HG02763 (cell line): ENCODE data around the gene SUN1.
A peak's percentile ranks its signal among the peaks of the same experiment; 100 is the strongest.
"Not testable (repeated sequence)": the region's sequence is repeated elsewhere in the genome, so short reads cannot be mapped to it uniquely, and the experiment has no call there.

Experiments used
- ATAC-seq: cut with Tn5 transposase; IDR thresholded peaks from one replicate; pipeline ENCODE4 v1.9.1; 2021; ENCODE audit warnings: mild to moderate bottlenecking, moderate library complexity; ENCODE audit not compliant: unreplicated experiment

Gene SUN1

DNA sequence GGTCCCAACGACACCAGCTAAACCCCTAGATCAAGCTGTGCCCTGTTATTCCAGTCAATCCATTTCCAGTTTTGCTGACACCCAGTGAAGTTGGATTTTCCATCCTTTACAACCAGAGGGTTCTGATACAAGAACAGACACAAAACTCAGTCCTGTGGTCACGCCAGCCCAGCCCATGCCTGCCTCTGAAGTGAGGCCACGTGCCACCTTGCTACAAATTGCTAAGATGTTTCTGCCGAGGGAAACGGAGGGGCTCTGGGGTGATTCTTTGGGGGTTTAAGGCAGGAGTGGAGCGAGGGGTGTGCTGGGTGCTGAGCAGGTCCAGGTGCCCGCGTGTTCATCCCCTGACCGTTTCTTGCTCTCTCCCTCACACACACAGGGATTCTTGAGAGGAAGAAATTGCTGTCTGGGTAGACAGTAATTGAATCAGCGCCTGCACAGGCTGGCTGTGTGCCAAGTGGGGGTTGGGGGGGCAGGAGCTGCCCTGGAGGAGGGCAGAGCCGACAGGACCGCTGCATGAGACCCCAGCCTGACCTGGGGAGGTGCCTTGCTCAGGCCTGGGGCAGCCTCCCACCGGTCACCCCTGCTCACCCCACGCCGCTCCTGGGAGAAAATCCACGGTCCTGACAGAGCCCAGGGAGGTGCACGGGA is 84.1 kb downstream of the SUN1 start:
- no peak for ATAC-seq

DNA sequence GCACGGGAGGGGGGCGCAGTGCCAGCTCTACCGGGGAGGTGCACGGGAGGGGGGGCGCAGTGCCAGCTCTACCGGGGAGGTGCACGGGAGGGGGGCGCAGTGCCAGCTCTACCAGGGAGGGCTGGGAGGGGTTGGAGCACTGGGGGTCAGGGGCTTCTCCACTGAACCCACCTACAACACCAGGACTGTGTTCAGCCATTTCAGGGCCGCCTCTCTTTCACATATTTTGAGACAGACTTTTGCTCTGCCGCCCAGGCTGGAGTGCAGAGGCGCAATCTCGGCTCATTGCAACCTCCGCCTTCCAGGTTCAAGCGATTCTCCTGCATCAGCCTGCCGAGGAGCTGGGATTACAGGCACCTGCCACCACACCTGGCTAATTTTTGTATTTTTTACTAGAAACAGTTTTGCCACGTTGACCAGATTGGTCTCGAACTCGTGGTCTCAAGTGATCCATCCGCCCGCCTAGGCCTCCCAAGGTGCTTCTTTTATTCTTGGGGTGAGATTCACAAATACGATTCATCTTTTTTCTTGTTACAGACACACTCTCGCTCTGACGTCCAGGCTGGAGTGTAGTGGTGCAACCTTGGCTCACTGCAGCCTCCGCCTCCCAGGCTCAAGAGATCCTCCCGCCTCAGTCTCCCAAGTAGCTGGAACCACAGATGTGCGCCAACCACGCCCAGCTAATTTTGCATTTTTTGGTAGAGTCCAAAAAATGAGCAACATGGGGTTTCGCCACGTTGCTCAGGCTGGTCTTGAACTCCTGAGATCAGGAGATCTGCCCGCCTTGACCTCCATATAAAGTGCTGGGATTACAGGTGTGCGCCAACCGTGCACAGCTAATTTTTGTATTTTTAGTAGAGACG is 85.2 kb downstream of the SUN1 start:
- no peak for ATAC-seq

DNA sequence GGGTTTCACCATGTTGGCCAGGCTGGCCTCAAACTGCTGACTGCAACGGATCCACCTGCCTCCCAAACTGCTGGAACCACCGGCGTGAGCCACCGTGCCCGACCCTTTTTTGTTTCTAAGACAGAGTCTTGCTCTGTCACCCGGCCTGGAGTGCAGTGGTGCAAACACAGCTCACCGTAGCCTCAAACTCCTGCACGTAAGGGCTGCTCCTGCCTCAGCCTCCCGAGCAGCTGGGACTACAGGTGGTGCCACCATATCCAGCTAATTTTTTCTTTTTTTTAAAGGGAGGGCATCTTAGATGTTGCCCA is 85.8 kb downstream of the SUN1 start:
- ATAC-seq = no peak

DNA sequence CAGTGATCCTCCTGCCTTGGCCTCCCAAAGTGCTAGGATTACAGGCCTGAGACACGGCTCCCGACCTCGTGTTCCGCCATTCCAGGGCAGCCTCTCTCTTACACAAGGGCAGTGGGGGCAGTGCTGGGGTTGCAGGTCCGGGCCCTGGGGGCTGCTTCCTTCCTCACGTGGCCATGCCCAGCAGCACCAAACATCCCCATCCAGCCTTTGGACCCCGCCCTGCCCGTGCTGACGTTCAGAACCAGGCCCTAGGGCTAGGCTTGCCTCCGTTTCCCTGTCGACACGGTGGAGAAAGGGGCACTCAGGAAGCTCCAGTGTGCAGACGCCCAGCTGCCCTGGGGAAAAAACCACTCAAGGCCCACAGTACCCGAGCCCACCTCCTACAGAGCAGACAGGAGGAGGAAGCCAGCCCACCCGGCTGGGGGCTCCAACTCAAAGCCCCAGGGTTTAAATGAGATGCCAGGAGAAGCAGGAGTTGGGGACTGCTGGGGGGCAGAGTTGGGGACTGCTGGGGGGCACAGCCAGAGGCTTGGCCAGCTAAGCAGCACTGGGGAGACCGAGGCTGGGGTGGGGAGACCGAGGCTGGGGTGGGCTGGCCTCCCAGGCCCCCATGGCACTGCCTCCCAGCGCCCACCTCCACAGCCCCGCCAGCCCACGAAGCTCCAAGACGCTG is 86.3 kb downstream of the SUN1 start:
- no peak for ATAC-seq

- no peak for ATAC-seq
Observed at GRCh38 chr7:919114-919442, 86.8 kb downstream of the SUN1 start.

GRCh38 chr7:919924-920341 is 87.7 kb downstream of the SUN1 start:
- no peak for ATAC-seq

DNA sequence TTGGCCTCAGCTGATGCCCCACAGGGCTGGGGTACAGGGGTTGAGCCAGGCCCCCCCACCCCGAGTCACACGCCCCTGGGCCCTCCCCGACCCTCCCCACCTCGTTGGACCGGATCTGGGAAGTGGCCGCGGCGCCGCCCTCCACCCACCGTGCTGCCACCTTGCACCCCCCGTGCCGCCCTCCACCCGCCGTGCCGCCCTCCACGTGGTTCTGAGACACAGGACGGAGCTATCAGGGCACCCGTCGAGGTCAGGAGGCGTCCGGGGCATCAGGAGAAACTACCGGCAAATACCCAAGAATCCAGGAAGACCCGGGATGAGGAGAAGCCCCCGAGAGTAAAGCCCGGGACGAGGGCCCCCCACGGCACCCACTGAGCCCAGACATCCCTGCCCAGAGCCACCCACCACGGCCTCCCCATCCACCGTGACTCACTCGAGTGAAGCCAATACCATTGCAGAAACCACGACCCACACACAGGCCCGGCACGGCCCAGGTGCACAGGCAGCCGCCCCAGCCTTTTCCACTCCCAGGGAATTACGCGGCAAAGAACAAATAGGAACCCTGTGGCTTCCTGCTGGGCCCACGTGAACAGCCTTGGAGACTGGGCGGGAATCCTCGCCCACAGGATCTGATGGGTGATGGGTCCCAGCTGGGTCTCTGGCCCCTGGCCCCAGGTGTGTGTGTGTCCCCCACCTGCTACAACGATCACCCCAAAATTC is 88.2 kb downstream of the SUN1 start:
- ATAC-seq = no peak

DNA sequence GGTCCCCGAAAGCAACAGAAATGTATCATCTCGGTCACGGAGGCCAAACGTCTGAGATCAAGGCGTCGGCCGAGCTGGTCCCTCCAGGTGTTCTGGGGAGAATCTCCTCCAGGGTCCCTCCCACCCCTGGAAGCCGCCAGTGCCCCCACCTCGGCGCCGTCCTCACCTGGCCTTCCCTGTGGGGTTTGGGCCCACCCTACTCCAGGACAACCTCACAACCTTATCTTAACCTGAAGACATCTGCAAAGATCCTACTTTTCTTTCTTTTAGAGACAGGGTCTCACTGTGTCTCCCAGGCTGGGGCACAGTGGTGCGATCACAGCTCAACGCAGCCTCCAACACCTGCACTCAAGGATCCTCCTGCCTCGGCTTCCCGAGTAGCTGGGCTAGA is 88.8 kb downstream of the SUN1 start:
- ATAC-seq = no peak

GRCh38 chr7:921581-922333 is 89.5 kb downstream of the SUN1 start:
- ATAC-seq = no peak

DNA sequence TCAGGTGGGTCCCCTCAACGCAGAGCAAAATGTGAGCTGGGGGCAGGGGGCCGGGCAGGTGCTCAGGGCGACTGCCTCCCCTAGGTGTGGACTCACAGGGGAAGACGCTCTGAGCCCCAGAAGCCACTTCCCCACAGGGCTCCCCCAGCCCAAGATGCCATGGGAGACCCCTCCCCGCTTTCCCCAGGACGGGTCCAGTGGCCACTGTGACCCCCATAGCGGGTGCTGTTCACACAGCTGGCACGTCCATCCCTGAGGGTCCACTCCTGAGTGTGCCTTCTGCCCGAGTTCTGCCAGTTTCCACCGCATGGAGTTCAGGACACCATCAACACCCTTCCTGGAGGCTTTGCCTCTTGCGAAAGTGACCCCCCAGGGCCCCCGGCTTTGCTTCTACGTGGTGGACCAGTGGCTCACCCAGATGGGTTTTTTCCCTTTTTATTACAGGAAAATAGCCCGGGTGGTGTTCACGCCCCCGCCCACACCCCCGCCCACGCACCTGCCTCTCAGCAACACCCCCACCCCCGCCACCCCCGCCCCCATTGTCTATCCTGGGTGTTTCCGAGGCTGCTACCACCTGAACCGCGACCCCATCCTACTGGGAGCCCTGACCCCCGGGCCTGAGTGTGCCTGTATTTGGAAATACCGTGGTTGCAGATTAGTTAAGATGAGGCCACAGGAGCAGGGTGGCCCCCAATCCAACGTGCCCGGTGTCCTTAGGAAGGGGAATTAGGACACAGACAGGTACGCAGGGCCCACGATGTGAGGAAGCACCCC is 90.2 kb downstream of the SUN1 start:
- no peak for ATAC-seq

DNA sequence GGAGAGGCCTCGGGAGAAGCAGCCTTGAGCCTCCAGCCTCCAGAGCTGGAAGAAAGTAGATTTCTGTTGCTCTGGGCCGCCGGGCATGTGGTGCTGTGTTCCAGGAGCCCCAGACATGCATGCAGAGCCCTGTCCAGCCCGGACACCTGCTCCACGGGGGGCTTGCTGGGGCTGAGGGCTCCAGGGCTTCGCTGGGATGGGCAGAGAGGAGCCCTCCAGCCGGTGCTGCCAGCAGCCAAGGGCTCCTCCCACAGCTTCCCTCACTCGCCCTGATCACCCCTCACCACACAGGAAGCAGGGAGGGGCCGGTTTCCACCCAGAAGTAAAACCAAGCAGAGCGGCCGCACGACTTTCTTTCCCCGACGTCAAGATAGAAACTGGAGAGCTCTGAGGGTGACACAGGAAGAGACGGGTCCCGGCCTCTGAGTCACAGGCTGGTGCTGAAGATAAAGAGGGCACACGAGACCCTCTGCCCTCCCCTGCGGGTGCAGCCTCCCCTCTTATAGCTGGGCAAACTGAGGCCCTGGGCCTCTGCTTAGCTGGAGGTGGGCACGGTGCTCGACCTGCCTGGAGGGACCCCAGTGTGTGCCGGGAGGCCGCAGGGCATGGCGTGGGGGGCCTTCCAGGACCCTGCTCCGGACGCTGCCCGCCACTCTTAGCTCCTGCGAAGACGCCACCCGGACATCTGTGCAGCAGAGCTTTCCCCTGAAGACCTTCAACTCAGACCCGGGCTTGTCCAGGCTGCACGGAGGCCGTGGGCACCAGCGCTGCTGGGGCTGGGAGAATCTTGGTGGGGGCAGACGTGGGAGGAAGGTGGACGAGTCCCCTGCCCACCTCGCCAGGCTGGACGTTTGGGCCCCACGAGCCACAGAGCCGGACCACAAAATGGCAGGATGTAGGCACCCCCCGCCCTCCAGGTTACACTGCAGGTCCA is 91.1 kb downstream of the SUN1 start:
- ATAC-seq = peak; percentile 65

GRCh38 chr7:924042-924441 is 91.8 kb downstream of the SUN1 start:
- not testable (repeated sequence) for ATAC-seq
